Measurements from ENCODE around the gene RECQL. TPM values are rescaled to one million over a fixed set of nuclear protein-coding genes. Genes with fewer than 3 reads are reported as not detected.

Gene RECQL
- total and polyA plus RNA-seq, 2 of the 4 experiments (the other 2 are of a cell fraction): 29.4 to 67.0 TPM

DNA sequence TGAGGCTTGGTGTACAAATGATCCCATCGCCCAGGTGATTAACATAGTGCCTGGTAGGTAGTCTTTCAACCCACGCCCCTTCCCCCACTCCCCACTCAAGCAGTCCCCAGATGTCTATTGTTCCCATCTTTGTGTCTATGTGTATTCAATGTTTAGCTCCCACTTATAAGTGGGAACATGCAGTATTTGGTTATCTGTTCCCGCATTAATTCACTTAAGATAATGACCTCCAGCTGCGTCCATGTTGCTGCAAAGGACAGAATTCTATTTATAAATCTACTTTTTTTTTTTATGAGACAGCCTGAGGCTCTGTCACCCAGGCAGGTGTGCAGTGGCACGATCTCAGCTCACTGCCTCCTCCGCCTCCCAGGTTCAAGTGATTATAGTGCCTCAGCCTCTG lies 40.3 kb upstream of the RECQL start:
- Histone ChIP-seq H4K8ac (ENCODE audit: low read depth in 2 of 2, low read length in 2 of 2) (no peak overlapping the region), H2BK120ac (ENCODE audit: low read depth, low read length) (no peak overlapping the region), H3K4ac (ENCODE audit: low read depth, low read length) (no peak overlapping the region), H2BK20ac (ENCODE audit: low read depth, low read length) (no peak overlapping the region), H3K79me1 (ENCODE audit: low read depth in 1 of 2, low read length in 2 of 2) (no peaks in the 10 kb centered on the region), H2AFZ (replicated peaks; ENCODE audit: low read length, poor library complexity) (no peak overlapping the region), H3K4me2 (ENCODE audit: low read depth, low read length) (no peak overlapping the region), H3K9ac (ENCODE audit: low read depth, low read length) (no peak overlapping the region), H2BK5ac (ENCODE audit: low read depth, low read length, poor library complexity, severe bottlenecking) (no peak overlapping the region), H3K4me3 (ENCODE audit: insufficient read depth, low read depth, low read length) (no peak overlapping the region), H3K9me3 (ENCODE audit: control insufficient read depth, insufficient read depth, low read length) (no peaks in the 10 kb centered on the region), H3K4me1 (ENCODE audit: control insufficient read depth, insufficient read depth, low read length) (no peaks in the 10 kb centered on the region), H3K23ac (ENCODE audit: low read depth, low read length) (no peak overlapping the region), H2AK9ac (replicated peaks; ENCODE audit: low read depth, low read length, poor library complexity) (no peak overlapping the region), H3K27ac (ENCODE audit: insufficient read depth, low read length) (no peak overlapping the region), H3K36me3 (ENCODE audit: control insufficient read depth, insufficient read depth, low read length) (no peaks in the 10 kb centered on the region), H4K5ac (ENCODE audit: low read depth, low read length) (no peak overlapping the region), H2BK15ac (ENCODE audit: low read depth, low read length) (no peak overlapping the region), H3K27me3 (ENCODE audit: control insufficient read depth, insufficient read depth, low read length) (peaks cover 4% of the 10 kb centered on the region), H3K56ac (ENCODE audit: extremely low read depth, insufficient read depth, low read length) (no peak overlapping the region), H4K91ac (ENCODE audit: insufficient read depth, low read depth, low read length) (no peak overlapping the region), H3K18ac (ENCODE audit: low read depth, low read length) (no peak overlapping the region), H2AK5ac (ENCODE audit: low read depth, low read length) (no peak overlapping the region), H4K20me1 (ENCODE audit: insufficient read depth, low read length) (no peaks in the 10 kb centered on the region), H3K9me1 (ENCODE audit: insufficient read depth, low read length) (no peaks in the 10 kb centered on the region), H3K14ac (replicated peaks; ENCODE audit: low read depth, low read length) (no peak overlapping the region)
- WGBS, 2 experiments (ENCODE audit: extremely low coverage in 2 of 2, insufficient read length in 1 of 2): 80% methylated on average over 1 of the region's 6 CpGs; no CpG with 5 or more reads in 1 of the 2 experiments
- no TSS peak for BruUV-seq (replicated peaks)
- POLR2A ChIA-PET (ENCODE audit: unreplicated experiment): no interaction called here
- in situ Hi-C loops (cut with MboI; ENCODE audit: low sequenced_read_pairs) (no loop called here), dilution Hi-C loops (cut with HindIII; ENCODE audit: low sequenced_read_pairs, unreplicated experiment) (no loop called here), intact Hi-C loops (cut with micrococcal nuclease) (no loop called here)
- ATAC-seq (ENCODE audit: low read depth) (no peak), DNase-seq (no peak)
- TF ChIP-seq FOS (IDR thresholded peaks at IDR 0.05; ENCODE audit: low read depth, low read length) (no peak), RCOR1 (IDR thresholded peaks at IDR 0.05; ENCODE audit: insufficient replicate concordance, low read length) (no peak), RFX5 (IDR thresholded peaks at IDR 0.05; ENCODE audit: low read depth, low read length) (no peak), RAD21 (IDR thresholded peaks at IDR 0.05; ENCODE audit: low read length) (no peak), MXI1 (IDR thresholded peaks at IDR 0.05; ENCODE audit: borderline replicate concordance, low read depth, low read length) (no peak), CHD1 (IDR thresholded peaks at IDR 0.05; ENCODE audit: low read depth, low read length) (no peak), CEBPB (IDR thresholded peaks at IDR 0.05; ENCODE audit: low read depth, low read length) (no peak), MAFK (IDR thresholded peaks at IDR 0.05; ENCODE audit: low read depth, low read length) (no peak), BHLHE40 (IDR thresholded peaks at IDR 0.05; ENCODE audit: low read depth, low read length) (no peak), POLR2A (IDR thresholded peaks at IDR 0.05; ENCODE audit: low read depth, low read length) (no peak), MAZ (IDR thresholded peaks at IDR 0.05; ENCODE audit: borderline replicate concordance, low read depth, low read length) (no peak), SMC3 (IDR thresholded peaks at IDR 0.05; ENCODE audit: low read depth, low read length) (no peak)
- TF ChIP-seq, protein P1, sequence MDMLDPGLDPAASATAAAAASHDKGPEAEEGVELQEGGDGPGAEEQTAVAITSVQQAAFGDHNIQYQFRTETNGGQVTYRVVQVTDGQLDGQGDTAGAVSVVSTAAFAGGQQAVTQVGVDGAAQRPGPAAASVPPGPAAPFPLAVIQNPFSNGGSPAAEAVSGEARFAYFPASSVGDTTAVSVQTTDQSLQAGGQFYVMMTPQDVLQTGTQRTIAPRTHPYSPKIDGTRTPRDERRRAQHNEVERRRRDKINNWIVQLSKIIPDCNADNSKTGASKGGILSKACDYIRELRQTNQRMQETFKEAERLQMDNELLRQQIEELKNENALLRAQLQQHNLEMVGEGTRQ (IDR thresholded peaks at IDR 0.05; ENCODE audit: low read depth, low read length): no peak
- TF ChIP-seq, protein P2, sequence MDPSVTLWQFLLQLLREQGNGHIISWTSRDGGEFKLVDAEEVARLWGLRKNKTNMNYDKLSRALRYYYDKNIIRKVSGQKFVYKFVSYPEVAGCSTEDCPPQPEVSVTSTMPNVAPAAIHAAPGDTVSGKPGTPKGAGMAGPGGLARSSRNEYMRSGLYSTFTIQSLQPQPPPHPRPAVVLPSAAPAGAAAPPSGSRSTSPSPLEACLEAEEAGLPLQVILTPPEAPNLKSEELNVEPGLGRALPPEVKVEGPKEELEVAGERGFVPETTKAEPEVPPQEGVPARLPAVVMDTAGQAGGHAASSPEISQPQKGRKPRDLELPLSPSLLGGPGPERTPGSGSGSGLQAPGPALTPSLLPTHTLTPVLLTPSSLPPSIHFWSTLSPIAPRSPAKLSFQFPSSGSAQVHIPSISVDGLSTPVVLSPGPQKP (IDR thresholded peaks at IDR 0.05; ENCODE audit: borderline replicate concordance, low read depth, low read length): no peak
- TF ChIP-seq, protein P3, sequence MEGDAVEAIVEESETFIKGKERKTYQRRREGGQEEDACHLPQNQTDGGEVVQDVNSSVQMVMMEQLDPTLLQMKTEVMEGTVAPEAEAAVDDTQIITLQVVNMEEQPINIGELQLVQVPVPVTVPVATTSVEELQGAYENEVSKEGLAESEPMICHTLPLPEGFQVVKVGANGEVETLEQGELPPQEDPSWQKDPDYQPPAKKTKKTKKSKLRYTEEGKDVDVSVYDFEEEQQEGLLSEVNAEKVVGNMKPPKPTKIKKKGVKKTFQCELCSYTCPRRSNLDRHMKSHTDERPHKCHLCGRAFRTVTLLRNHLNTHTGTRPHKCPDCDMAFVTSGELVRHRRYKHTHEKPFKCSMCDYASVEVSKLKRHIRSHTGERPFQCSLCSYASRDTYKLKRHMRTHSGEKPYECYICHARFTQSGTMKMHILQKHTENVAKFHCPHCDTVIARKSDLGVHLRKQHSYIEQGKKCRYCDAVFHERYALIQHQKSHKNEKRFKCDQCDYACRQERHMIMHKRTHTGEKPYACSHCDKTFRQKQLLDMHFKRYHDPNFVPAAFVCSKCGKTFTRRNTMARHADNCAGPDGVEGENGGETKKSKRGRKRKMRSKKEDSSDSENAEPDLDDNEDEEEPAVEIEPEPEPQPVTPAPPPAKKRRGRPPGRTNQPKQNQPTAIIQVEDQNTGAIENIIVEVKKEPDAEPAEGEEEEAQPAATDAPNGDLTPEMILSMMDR (conservative IDR thresholded peaks at IDR 0.05; ENCODE audit: low read depth, low read length): no peak
- CTCF ChIA-PET: interaction anchor here (0.7 to 1.0 kb wide), 2 partner anchors 48 to 80 kb away, joined by 3 to 7 read pairs; no protein-coding TSS in a partner anchor
